H1 (cell line): ENCODE results near the gene WNT9B. TPM values are rescaled to one million over a fixed set of nuclear protein-coding genes. Genes with fewer than 3 reads are reported as not detected.

ENCODE experiments used
- CTCF ChIA-PET: fragments of 300-600 bp; sonication (Branson Sonifier 250); formaldehyde crosslinking; loops from one replicate; lab custom pipeline; 2021; ENCODE audit not compliant: partially characterized antibody; lab: Charles Lee
- POLR2A ChIA-PET: fragments of 300-600 bp; sonication (Branson Sonifier 250); formaldehyde crosslinking; loops from one replicate; lab custom pipeline; 2021; ENCODE audit warnings: inconsistent platforms; ENCODE audit not compliant: partially characterized antibody; lab: Charles Lee
- DNase-seq, 2 experiments: peaks; one replicate each; pipeline versions ENCODE4 v3.0.0 to v3.0.0-alpha.2; 2010 to 2022; ENCODE audit warnings: low spot score in 2 of 2, low read depth in 1 of 2, mixed read lengths in 1 of 2
- FAIRE-seq: peaks from 2 replicates; lab custom pipeline; 2011; peaks lifted over from hg19 to GRCh38; lab: Jason Lieb, UNC
- H2AFZ ChIP-seq: 2 replicates; pipeline ENCODE4 v1.8.1; 2012; ENCODE audit warnings: low read length, inconsistent platforms
- H2AK5ac ChIP-seq: 2 replicates; pipeline ENCODE4 v1.6.1; 2013; ENCODE audit warnings: low read depth, low read length
- H2BK120ac ChIP-seq: replicated peaks from 2 replicates; pipeline ENCODE3; 2013; ENCODE audit warnings: low read depth, low read length, inconsistent platforms
- H2BK12ac ChIP-seq: 2 replicates; pipeline ENCODE4 v1.6.1; 2013; ENCODE audit warnings: low read depth, low read length
- H2BK15ac ChIP-seq: 2 replicates; pipeline ENCODE4 v1.6.1; 2013; ENCODE audit warnings: low read length
- H2BK20ac ChIP-seq: 2 replicates; pipeline ENCODE4 v1.6.1; 2013; ENCODE audit warnings: low read length
- H2BK5ac ChIP-seq: 2 replicates; pipeline ENCODE4 v1.6.1; 2013; ENCODE audit warnings: low read depth, low read length
- H3K14ac ChIP-seq: 2 replicates; pipeline ENCODE4 v1.6.1; 2013; ENCODE audit warnings: inconsistent platforms; ENCODE audit not compliant: insufficient read length
- H3K18ac ChIP-seq: 2 replicates; pipeline ENCODE4 v1.6.1; 2013; ENCODE audit warnings: low read length; ENCODE audit errors: extremely low read depth
- H3K23ac ChIP-seq: 2 replicates; pipeline ENCODE4 v1.6.1; 2013; ENCODE audit warnings: inconsistent platforms; ENCODE audit not compliant: insufficient read length
- H3K23me2 ChIP-seq: 2 replicates; pipeline ENCODE4 v1.6.1; 2013; ENCODE audit warnings: low read depth, low read length
- H3K27ac ChIP-seq: 2 replicates; pipeline ENCODE4 v1.6.1; 2011; ENCODE audit warnings: low read depth, low read length, inconsistent platforms
- H3K27me3 ChIP-seq, 4 experiments: replicated peaks in 1 of 4; 1 replicate in 1 of 4; 2 replicates in 3 of 4; pipeline versions ENCODE4 v1.6.1 to v1.8.1; 2011 to 2013; ENCODE audit warnings: low read length in 3 of 4, mild to moderate bottlenecking in 3 of 4, inconsistent platforms in 2 of 4, mixed read lengths in 2 of 4, moderate library complexity in 1 of 4; ENCODE audit not compliant: control insufficient read depth in 3 of 4, insufficient read depth in 3 of 4; ENCODE audit errors: extremely low read depth in 1 of 4
- H3K36me3 ChIP-seq, 4 experiments: 2 replicates each; pipeline versions ENCODE4 v1.6.1 to v1.8.1; 2011 to 2013; ENCODE audit warnings: mild to moderate bottlenecking in 4 of 4, low read length in 3 of 4, moderate library complexity in 2 of 4, control low read depth in 1 of 4, inconsistent platforms in 1 of 4; ENCODE audit not compliant: insufficient read depth in 4 of 4, control insufficient read depth in 2 of 4
- H3K4ac ChIP-seq: replicated peaks from 2 replicates; pipeline ENCODE3; 2013; ENCODE audit warnings: low read length, low read depth, mixed read lengths, inconsistent platforms; ENCODE audit not compliant: insufficient read length
- H3K4me1 ChIP-seq, 4 experiments: replicated peaks in 1 of 4; 1 replicate in 1 of 4; 2 replicates in 3 of 4; pipeline versions ENCODE4 v1.6.1 to v1.8.1; 2011 to 2013; ENCODE audit warnings: low read length in 3 of 4, inconsistent platforms in 2 of 4, mixed read lengths in 1 of 4; ENCODE audit not compliant: insufficient read depth in 4 of 4, control insufficient read depth in 3 of 4
- H3K4me2 ChIP-seq, 2 experiments: 2 replicates each; pipeline versions ENCODE4 v1.6.1 to v1.8.1; 2011 to 2013; ENCODE audit warnings: low read depth in 2 of 2, low read length in 2 of 2, control low read depth in 1 of 2, inconsistent platforms in 1 of 2, mild to moderate bottlenecking in 1 of 2; ENCODE audit not compliant: insufficient read depth in 1 of 2
- H3K4me3 ChIP-seq, 4 experiments: fragments of 200-600, 300-600 bp in 1 of 4; sonication (generic), shearing (Covaris generic), sonication (Bioruptor Twin) in 1 of 4; 2 replicates each; pipeline versions ENCODE4 v1.5.1 to v1.8.1; 2011 to 2016; ENCODE audit warnings: low read length in 4 of 4, low read depth in 3 of 4, control low read depth in 2 of 4, inconsistent platforms in 2 of 4, mild to moderate bottlenecking in 2 of 4, mixed read lengths in 1 of 4, moderate library complexity in 1 of 4; ENCODE audit not compliant: insufficient read depth in 2 of 4; ENCODE audit errors: extremely low read depth in 1 of 4
- H3K56ac ChIP-seq: replicated peaks from 2 replicates; pipeline ENCODE3; 2013; ENCODE audit warnings: low read depth, mild to moderate bottlenecking, mixed read lengths, low read length, inconsistent platforms; ENCODE audit not compliant: insufficient read length
- H3K79me1 ChIP-seq: 2 replicates; pipeline ENCODE4 v1.6.1; 2013; ENCODE audit warnings: low read depth, low read length, control low read depth
- H3K79me2 ChIP-seq, 2 experiments: 2 replicates each; pipeline versions ENCODE4 v1.6.1 to v1.8.1; 2012 to 2013; ENCODE audit warnings: low read length in 2 of 2, mild to moderate bottlenecking in 2 of 2, inconsistent platforms in 1 of 2; ENCODE audit not compliant: insufficient read depth in 2 of 2, control insufficient read depth in 1 of 2
- H3K9ac ChIP-seq, 4 experiments: replicated peaks in 1 of 4; 1 replicate in 1 of 4; 2 replicates in 3 of 4; pipeline versions ENCODE4 v1.6.1 to v1.8.1; 2011 to 2013; ENCODE audit warnings: low read depth in 3 of 4, low read length in 3 of 4, control low read depth in 2 of 4, mild to moderate bottlenecking in 2 of 4, moderate library complexity in 2 of 4, inconsistent platforms in 1 of 4; ENCODE audit errors: extremely low read depth in 1 of 4
- H3K9me3 ChIP-seq, 2 experiments: 2 replicates each; pipeline versions ENCODE4 v1.6.1 to v1.8.1; 2012 to 2013; ENCODE audit warnings: mild to moderate bottlenecking in 2 of 2, moderate library complexity in 2 of 2, control low read depth in 1 of 2, inconsistent platforms in 1 of 2, low read depth in 1 of 2, low read length in 1 of 2, mixed read lengths in 1 of 2; ENCODE audit not compliant: insufficient read depth in 2 of 2
- H4K20me1 ChIP-seq, 2 experiments: replicated peaks in 1 of 2; 2 replicates each; pipeline versions ENCODE3 to v1.8.1; 2011 to 2013; ENCODE audit warnings: inconsistent platforms in 2 of 2, low read length in 2 of 2, mild to moderate bottlenecking in 1 of 2; ENCODE audit not compliant: insufficient read depth in 2 of 2, control insufficient read depth in 1 of 2
- H4K5ac ChIP-seq: 2 replicates; pipeline ENCODE4 v1.6.1; 2013; ENCODE audit warnings: low read length, low read depth, mixed read lengths, inconsistent platforms; ENCODE audit not compliant: insufficient read length
- H4K8ac ChIP-seq: 2 replicates; pipeline ENCODE4 v1.8.0; 2013; ENCODE audit warnings: mild to moderate bottlenecking, moderate library complexity, low read length, inconsistent platforms; ENCODE audit not compliant: insufficient read depth; ENCODE audit errors: extremely low read depth
- H4K91ac ChIP-seq: replicated peaks from 2 replicates; pipeline ENCODE3; 2013; ENCODE audit warnings: low read length, mixed read lengths, inconsistent platforms; ENCODE audit not compliant: insufficient read length
- BACH1 ChIP-seq: IDR thresholded peaks from 2 replicates; pipeline ENCODE4 v1.6.1; 2012; ENCODE audit warnings: low read length, improper control_type of control experiment
- CTCF ChIP-seq, 3 experiments: IDR thresholded peaks; 1 replicate in 2 of 3; 2 replicates in 1 of 3; pipeline versions ENCODE4 v1.5.1 to v1.6.1; 2011; ENCODE audit warnings: low read length in 3 of 3, mild to moderate bottlenecking in 3 of 3, inconsistent platforms in 2 of 3, low read depth in 1 of 3, moderate library complexity in 1 of 3; ENCODE audit not compliant: insufficient read depth in 1 of 3; ENCODE audit errors: control extremely low read depth in 1 of 3
- E2F6 ChIP-seq: IDR thresholded peaks from 2 replicates; pipeline ENCODE4 v1.6.1; 2012; ENCODE audit warnings: inconsistent platforms
- GABPA ChIP-seq: IDR thresholded peaks from 2 replicates; pipeline ENCODE4 v1.6.1; 2011; ENCODE audit warnings: mild to moderate bottlenecking, low read length, moderate library complexity, borderline replicate concordance; ENCODE audit not compliant: insufficient read depth
- MAFK ChIP-seq: IDR thresholded peaks from 2 replicates; pipeline ENCODE4 v1.6.1; 2012; ENCODE audit warnings: low read depth, mild to moderate bottlenecking, improper control_type of control experiment, low read length
- MAX ChIP-seq: IDR thresholded peaks from 2 replicates; pipeline ENCODE4 v1.6.1; 2012; ENCODE audit warnings: inconsistent platforms
- RNF2 ChIP-seq: fragments of 200-900, 300-1000 bp; sonication (generic); IDR thresholded peaks from 2 replicates; pipeline ENCODE4 v1.7.1; 2016; ENCODE audit warnings: borderline replicate concordance, low read depth, mild to moderate bottlenecking, antibody characterized with exemption, low read length; ENCODE audit not compliant: poor library complexity, severe bottlenecking; ENCODE audit errors: missing control alignments
- SAP30 ChIP-seq: fragments of 300-600 bp; sonication (generic); IDR thresholded peaks from 2 replicates; pipeline ENCODE4 v1.7.1; 2012; ENCODE audit warnings: low read length, moderate library complexity, mild to moderate bottlenecking, inconsistent platforms; ENCODE audit not compliant: insufficient read depth, insufficient replicate concordance
- SP2 ChIP-seq: IDR thresholded peaks from 2 replicates; pipeline ENCODE4 v1.6.1; 2012; ENCODE audit warnings: mild to moderate bottlenecking, low read length, inconsistent platforms
- SP4 ChIP-seq: IDR thresholded peaks from 2 replicates; pipeline ENCODE4 v1.6.1; 2012; ENCODE audit warnings: low read length, inconsistent platforms
- WGBS, 2 experiments: shearing (Covaris generic) in 1 of 2; methylation state at CpG; one replicate each; pipeline versions ENCODE4 v1.1.6 to v1.1.7; 2013 to 2015; ENCODE audit warnings: low lambda C conversion rate in 2 of 2, mixed read lengths in 2 of 2, inconsistent platforms in 1 of 2, low coverage in 1 of 2, missing lambda C conversion rate in 1 of 2; ENCODE audit not compliant: insufficient replicate concordance in 2 of 2, insufficient coverage in 1 of 2, insufficient read length in 1 of 2; ENCODE audit errors: extremely low coverage in 1 of 2, missing lambda C conversion rate in 1 of 2; 5-methylcytosine and 5-hydroxymethylcytosine counted together
- polyA plus RNA-seq, 7 experiments: library from polyadenylated mRNA; depleted of rRNA in 3 of 7; stranded (reverse) in 5 of 7; unstranded in 2 of 7; fragments of >200 nt in 5 of 7; fragments of 200-250 nt in 2 of 7; gene quantifications; 1 replicate in 5 of 7; 2 replicates in 1 of 7; 4 replicates in 1 of 7; pipeline versions ENCODE4 v1.2.1 to v1.2.3, GENCODE V29; 2011 to 2013; ENCODE audit warnings: missing spikeins in 2 of 7, mixed read lengths in 2 of 7
- total RNA-seq: library from RNA; stranded (reverse); fragmentation: NEBNext Ultra II Directional; extraction: Animal tissue kit (Norgen Biotek cat#: 25700); gene quantifications from 2 replicates; pipeline ENCODE4 v1.2.1, GENCODE V29; 2021

Gene WNT9B
- total and polyA plus RNA-seq, 2 of the 8 experiments (the other 6 are each of a cell fraction or from before 2014, with no cell fraction given) = 0.21 TPM; not detected in 1

GRCh38 chr17:46802800-46803199 lies 48.6 kb upstream of the WNT9B start:
- no peak overlapping the region for H3K14ac ChIP-seq
- no peak overlapping the region for H4K8ac ChIP-seq
- H3K4me1 ChIP-seq = no peaks in the 10 kb centered on the region
- CTCF ChIA-PET = interaction anchor here (0.8 to 2.2 kb wide), 3 partner anchors 12 to 37 kb away, joined by 3 to 6 read pairs (median 3); no protein-coding TSS in a partner anchor
- FAIRE-seq (no peak), DNase-seq (no peak)
- H2BK20ac ChIP-seq = no peak overlapping the region
- H3K23ac ChIP-seq = no peak overlapping the region
- H2AK5ac ChIP-seq = no peak overlapping the region
- H3K23me2 ChIP-seq = no peaks in the 10 kb centered on the region
- no peaks in the 10 kb centered on the region for H3K36me3 ChIP-seq
- no peaks in the 10 kb centered on the region for H3K9me3 ChIP-seq
- POLR2A ChIA-PET = interaction anchor here (1.1 kb wide), 1 partner anchor 18 kb away, joined by 3 read pairs; no protein-coding TSS in a partner anchor
- no peak overlapping the region for H2BK120ac ChIP-seq
- H3K9ac ChIP-seq = no peak overlapping the region
- no peaks in the 10 kb centered on the region for H3K79me1 ChIP-seq
- H4K20me1 ChIP-seq = no peaks in the 10 kb centered on the region
- no peak overlapping the region for H4K5ac ChIP-seq
- no peak overlapping the region for H2BK5ac ChIP-seq
- H3K18ac ChIP-seq = no peak overlapping the region
- H2BK15ac ChIP-seq = no peak overlapping the region
- H3K79me2 ChIP-seq = no peaks in the 10 kb centered on the region
- H2AFZ ChIP-seq = no peak overlapping the region
- H3K27me3 ChIP-seq = no peaks in the 10 kb centered on the region
- no peak overlapping the region for H3K4me3 ChIP-seq
- H3K4me2 ChIP-seq = no peak overlapping the region
- 74% methylated on average over 7 of the region's 7 CpGs; no CpG with 5 or more reads in 1 of the 2 experiments for WGBS, 2 experiments
- no peak overlapping the region for H3K4ac ChIP-seq
- H3K56ac ChIP-seq = no peak overlapping the region
- H2BK12ac ChIP-seq = no peak overlapping the region
- no peak overlapping the region for H3K27ac ChIP-seq
- no peak overlapping the region for H4K91ac ChIP-seq
- TF ChIP-seq RNF2 = no peak
- TF ChIP-seq MAX = no peak
- no peak for TF ChIP-seq MAFK
- no peak for TF ChIP-seq GABPA
- no peak for TF ChIP-seq BACH1
- no peak for TF ChIP-seq SP2
- no peak for TF ChIP-seq SAP30
- TF ChIP-seq CTCF (IDR thresholded peaks at IDR 0.05; ENCODE audit: control extremely low read depth in 1 of 3, insufficient read depth in 1 of 3, low read depth in 1 of 3, low read length in 3 of 3) = no peak
- TF ChIP-seq SP4 = no peak
- TF ChIP-seq E2F6 = no peak
